Measurements from ENCODE around the gene RASAL1. TPM values are rescaled to one million over a fixed set of nuclear protein-coding genes. Genes with fewer than 3 reads are reported as not detected.
A peak's percentile ranks its signal among the peaks of the same experiment; 100 is the strongest.
"Not testable (repeated sequence)": the region's sequence is repeated elsewhere in the genome, so short reads cannot be mapped to it uniquely, and the experiment has no call there.

The RASAL1 gene
- total RNA-seq, 4 donors from 2014 or later, result not detected

- Histone ChIP-seq H3K9me3 (no peaks in the 10 kb centered on the region), H3K4me1 (no peaks in the 10 kb centered on the region), H3K27me3 (peaks cover 0 to 6% (median 3%) of the 10 kb centered on the region in 3 donors), H3K4me3 (no peak overlapping the region), H3K36me3 (no peaks in the 10 kb centered on the region), H3K27ac (no peak overlapping the region)
- ATAC-seq, result no peak
- intact Hi-C loops (cut with DNase I; ENCODE audit: low total_unique reads), result no loop called here
- peak in 1 of 2 donors; percentile 35 for DNase-seq
- TF ChIP-seq POLR2A (IDR thresholded peaks at IDR 0.05) (no peak), CTCF (IDR thresholded peaks at IDR 0.05 in 4 of 5, conservative IDR thresholded peaks at IDR 0.05 in 1 of 5) (no peak)
- in situ Hi-C loops (cut with MboI; ENCODE audit: low sequenced_read_pairs in 4 of 4), result no loop called here
These were observed 6.8 kb upstream of the RASAL1 start for GRCh38 chr12:113142173-113142885.

GRCh38 chr12:113141716-113142115 lies 6.2 kb upstream of the RASAL1 start:
- in situ Hi-C loops (cut with MboI; ENCODE audit: low sequenced_read_pairs in 4 of 4); H3K4me3 ChIP-seq; H3K27me3 ChIP-seq; ATAC-seq; H3K36me3 ChIP-seq; H3K9me3 ChIP-seq; intact Hi-C loops (cut with DNase I; ENCODE audit: low total_unique reads); H3K4me1 ChIP-seq; H3K27ac ChIP-seq; DNase-seq: not testable (repeated sequence)

GRCh38 chr12:113140706-113141105 lies 5.1 kb upstream of the RASAL1 start:
- ATAC-seq (no peak), DNase-seq (no peak)
- Histone ChIP-seq H3K4me1 (no peaks in the 10 kb centered on the region), H3K27ac (no peak overlapping the region), H3K27me3 (peaks cover 9 to 15% (median 13%) of the 10 kb centered on the region in 3 donors), H3K36me3 (no peaks in the 10 kb centered on the region), H3K9me3 (no peaks in the 10 kb centered on the region), H3K4me3 (no peak overlapping the region)
- intact Hi-C loops (cut with DNase I; ENCODE audit: low total_unique reads), result no loop called here
- TF ChIP-seq POLR2A (IDR thresholded peaks at IDR 0.05), result no peak
- TF ChIP-seq CTCF (IDR thresholded peaks at IDR 0.05 in 4 of 5, conservative IDR thresholded peaks at IDR 0.05 in 1 of 5), result no peak
- in situ Hi-C loops (cut with MboI; ENCODE audit: low sequenced_read_pairs in 4 of 4), result no loop called here

- TF ChIP-seq CTCF (IDR thresholded peaks at IDR 0.05 in 4 of 5, conservative IDR thresholded peaks at IDR 0.05 in 1 of 5) (no peak), POLR2A (IDR thresholded peaks at IDR 0.05) (no peak)
- Histone ChIP-seq H3K36me3 (no peaks in the 10 kb centered on the region), H3K4me3 (no peak overlapping the region), H3K27me3 (peaks cover 15 to 29% (median 17%) of the 10 kb centered on the region in 3 donors), H3K27ac (no peak overlapping the region), H3K9me3 (no peaks in the 10 kb centered on the region), H3K4me1 (no peaks in the 10 kb centered on the region)
- ATAC-seq (no peak), DNase-seq (no peak)
- in situ Hi-C loops (cut with MboI; ENCODE audit: low sequenced_read_pairs in 4 of 4), result no loop called here
- intact Hi-C loops (cut with DNase I; ENCODE audit: low total_unique reads), result no loop called here
These were observed 3.3 kb upstream of the RASAL1 start for GRCh38 chr12:113138826-113139225.

GRCh38 chr12:113137861-113138783 lies 2.6 kb upstream of the RASAL1 start:
- no peaks in the 10 kb centered on the region for H3K4me1 ChIP-seq
- TF ChIP-seq POLR2A (IDR thresholded peaks at IDR 0.05), result no peak
- TF ChIP-seq CTCF (IDR thresholded peaks at IDR 0.05 in 4 of 5, conservative IDR thresholded peaks at IDR 0.05 in 1 of 5), result no peak
- no peaks in the 10 kb centered on the region for H3K36me3 ChIP-seq
- ATAC-seq, result no peak
- in situ Hi-C loops (cut with MboI; ENCODE audit: low sequenced_read_pairs in 4 of 4) (no loop called here), intact Hi-C loops (cut with DNase I; ENCODE audit: low total_unique reads) (no loop called here)
- H3K9me3 ChIP-seq, result no peaks in the 10 kb centered on the region
- no peak for DNase-seq
- H3K4me3 ChIP-seq, result no peak overlapping the region
- H3K27me3 ChIP-seq, result peaks cover 15 to 25% (median 17%) of the 10 kb centered on the region in 3 donors
- no peak overlapping the region for H3K27ac ChIP-seq
